ENCODE data around the gene COMT.

COMT gene

DNA sequence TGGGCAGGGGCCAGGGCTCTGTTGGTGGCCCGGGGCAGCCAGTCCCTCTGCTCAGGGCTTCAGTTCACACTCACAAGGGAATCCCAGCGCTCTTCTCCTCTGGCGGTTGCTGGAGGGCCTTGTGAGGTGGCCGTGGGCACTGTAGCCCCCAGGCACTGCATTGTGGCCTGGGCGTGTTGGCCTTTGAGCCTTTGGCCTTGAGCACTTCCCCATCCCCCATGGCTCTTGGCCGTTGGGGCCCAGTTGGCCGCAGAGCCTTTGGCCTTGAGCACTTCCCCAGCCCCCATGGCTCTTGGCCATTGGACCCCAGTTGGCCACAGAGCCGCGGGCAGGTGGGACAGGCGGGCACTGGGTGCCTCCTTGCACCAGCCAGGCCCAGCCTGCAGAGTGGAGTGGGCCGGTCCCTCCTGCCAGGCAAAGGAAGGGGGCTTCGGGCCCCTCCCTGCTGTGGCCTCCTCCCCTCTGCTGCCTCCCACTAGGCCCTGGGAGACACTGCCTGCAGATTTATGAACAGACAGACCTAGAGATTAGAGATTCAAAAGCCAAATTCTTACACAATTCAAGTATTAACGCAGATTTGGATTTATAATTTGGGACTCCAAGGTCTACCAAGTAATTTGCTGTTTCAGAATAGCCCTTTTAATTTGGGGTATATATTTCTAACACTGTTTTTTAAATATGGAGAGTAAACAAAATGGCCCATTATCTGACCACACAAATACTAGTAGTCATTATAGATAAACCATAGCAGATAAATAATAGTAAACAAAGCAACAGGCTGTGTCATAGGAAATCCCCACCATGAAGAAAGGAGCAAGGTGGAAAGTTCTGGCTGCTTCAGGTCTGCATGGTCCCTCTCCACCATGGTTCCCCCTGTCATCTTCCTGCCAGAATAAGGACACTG lies 18.3 kb downstream of the COMT start:
- H3K36me3 ChIP-seq (ENCODE audit: control insufficient read depth, insufficient read depth, low read length), result no peaks in the 10 kb centered on the region
- peak overlapping the region; percentile 50; the same call in 1 of the 2 replicates for H3K27ac ChIP-seq (ENCODE audit: low read depth, low read length)

GRCh38 chr22:19960491-19961200 lies 19.1 kb downstream of the COMT start:
- H3K27ac ChIP-seq (ENCODE audit: low read depth, low read length), result no peak overlapping the region
- H3K4me1 ChIP-seq (ENCODE audit: control insufficient read depth, insufficient read depth, low read length), result peaks cover 25% of the 10 kb centered on the region
- peaks cover 4% of the 10 kb centered on the region; the same call in 1 of the 2 replicates for H3K27me3 ChIP-seq (ENCODE audit: control insufficient read depth, insufficient read depth, low read length)
- H3K4me3 ChIP-seq (ENCODE audit: low read depth, low read length), result no peak overlapping the region
- H3K36me3 ChIP-seq (ENCODE audit: control insufficient read depth, insufficient read depth, low read length), result no peaks in the 10 kb centered on the region
- H3K9me3 ChIP-seq (ENCODE audit: control insufficient read depth, insufficient read depth, low read depth, low read length), result no peaks in the 10 kb centered on the region
- H3K9ac ChIP-seq (ENCODE audit: low read length), result no peak overlapping the region

More for the DNA sequence above, 18.3 kb downstream of the COMT start:
- Histone ChIP-seq H3K9ac (ENCODE audit: low read length) (no peak overlapping the region), H3K27me3 (ENCODE audit: control insufficient read depth, insufficient read depth, low read length) (peaks cover 4% of the 10 kb centered on the region; the same call in 1 of the 2 replicates), H3K4me3 (ENCODE audit: low read depth, low read length) (peak overlapping the region; percentile 46), H3K4me1 (ENCODE audit: control insufficient read depth, insufficient read depth, low read length) (peaks cover 25% of the 10 kb centered on the region), H3K9me3 (ENCODE audit: control insufficient read depth, insufficient read depth, low read depth, low read length) (no peaks in the 10 kb centered on the region)

GRCh38 chr22:19961201-19961580 lies 19.6 kb downstream of the COMT start:
- Histone ChIP-seq H3K9ac (ENCODE audit: low read length) (no peak overlapping the region), H3K27ac (ENCODE audit: low read depth, low read length) (no peak overlapping the region), H3K9me3 (ENCODE audit: control insufficient read depth, insufficient read depth, low read depth, low read length) (no peaks in the 10 kb centered on the region), H3K4me3 (ENCODE audit: low read depth, low read length) (no peak overlapping the region), H3K27me3 (ENCODE audit: control insufficient read depth, insufficient read depth, low read length) (peaks cover 4% of the 10 kb centered on the region; the same call in 1 of the 2 replicates), H3K36me3 (ENCODE audit: control insufficient read depth, insufficient read depth, low read length) (no peaks in the 10 kb centered on the region), H3K4me1 (ENCODE audit: control insufficient read depth, insufficient read depth, low read length) (peaks cover 25% of the 10 kb centered on the region)

GRCh38 chr22:19961868-19962245 lies 20.3 kb downstream of the COMT start:
- H3K27me3 ChIP-seq (ENCODE audit: control insufficient read depth, insufficient read depth, low read length), result peaks cover 4% of the 10 kb centered on the region; the same call in 1 of the 2 replicates
- H3K9ac ChIP-seq (ENCODE audit: low read length), result no peak overlapping the region
- H3K27ac ChIP-seq (ENCODE audit: low read depth, low read length), result no peak overlapping the region
- no peak overlapping the region for H3K4me3 ChIP-seq (ENCODE audit: low read depth, low read length)
- no peaks in the 10 kb centered on the region for H3K36me3 ChIP-seq (ENCODE audit: control insufficient read depth, insufficient read depth, low read length)
- peaks cover 25% of the 10 kb centered on the region for H3K4me1 ChIP-seq (ENCODE audit: control insufficient read depth, insufficient read depth, low read length)
- H3K9me3 ChIP-seq (ENCODE audit: control insufficient read depth, insufficient read depth, low read depth, low read length), result no peaks in the 10 kb centered on the region

DNA sequence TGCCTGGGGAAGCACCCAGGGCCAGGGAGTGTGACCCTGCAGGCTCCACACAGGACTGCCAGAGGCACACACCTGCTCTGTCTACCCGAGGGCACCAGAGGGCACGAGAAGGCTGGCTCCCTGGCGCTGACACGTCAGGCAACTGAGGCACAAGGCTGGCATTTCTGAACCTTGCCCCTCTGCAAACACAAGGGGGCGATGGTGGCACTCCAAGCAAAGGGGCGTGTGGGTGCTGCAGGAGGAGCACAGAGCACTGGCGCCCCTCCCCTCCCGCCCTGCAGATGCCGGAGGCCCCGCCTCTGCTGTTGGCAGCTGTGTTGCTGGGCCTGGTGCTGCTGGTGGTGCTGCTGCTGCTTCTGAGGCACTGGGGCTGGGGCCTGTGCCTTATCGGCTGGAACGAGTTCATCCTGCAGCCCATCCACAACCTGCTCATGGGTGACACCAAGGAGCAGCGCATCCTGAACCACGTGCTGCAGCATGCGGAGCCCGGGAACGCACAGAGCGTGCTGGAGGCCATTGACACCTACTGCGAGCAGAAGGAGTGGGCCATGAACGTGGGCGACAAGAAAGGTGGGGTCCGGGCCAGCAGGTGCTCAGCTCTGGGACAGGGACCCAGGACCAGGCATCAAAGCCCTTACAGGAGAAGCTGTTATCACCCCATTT lies 20.8 kb downstream of the COMT start:
- H3K27ac ChIP-seq (ENCODE audit: low read depth, low read length), result no peak overlapping the region; the same call in 1 of the 2 replicates
- peaks cover 4% of the 10 kb centered on the region; the same call in 1 of the 2 replicates for H3K27me3 ChIP-seq (ENCODE audit: control insufficient read depth, insufficient read depth, low read length)
- H3K4me1 ChIP-seq (ENCODE audit: control insufficient read depth, insufficient read depth, low read length), result peaks cover 25% of the 10 kb centered on the region
- no peaks in the 10 kb centered on the region for H3K36me3 ChIP-seq (ENCODE audit: control insufficient read depth, insufficient read depth, low read length)
- H3K4me3 ChIP-seq (ENCODE audit: low read depth, low read length), result peak overlapping the region; percentile 42
- no peaks in the 10 kb centered on the region for H3K9me3 ChIP-seq (ENCODE audit: control insufficient read depth, insufficient read depth, low read depth, low read length)
- H3K9ac ChIP-seq (ENCODE audit: low read length), result peak overlapping the region; percentile 30

DNA sequence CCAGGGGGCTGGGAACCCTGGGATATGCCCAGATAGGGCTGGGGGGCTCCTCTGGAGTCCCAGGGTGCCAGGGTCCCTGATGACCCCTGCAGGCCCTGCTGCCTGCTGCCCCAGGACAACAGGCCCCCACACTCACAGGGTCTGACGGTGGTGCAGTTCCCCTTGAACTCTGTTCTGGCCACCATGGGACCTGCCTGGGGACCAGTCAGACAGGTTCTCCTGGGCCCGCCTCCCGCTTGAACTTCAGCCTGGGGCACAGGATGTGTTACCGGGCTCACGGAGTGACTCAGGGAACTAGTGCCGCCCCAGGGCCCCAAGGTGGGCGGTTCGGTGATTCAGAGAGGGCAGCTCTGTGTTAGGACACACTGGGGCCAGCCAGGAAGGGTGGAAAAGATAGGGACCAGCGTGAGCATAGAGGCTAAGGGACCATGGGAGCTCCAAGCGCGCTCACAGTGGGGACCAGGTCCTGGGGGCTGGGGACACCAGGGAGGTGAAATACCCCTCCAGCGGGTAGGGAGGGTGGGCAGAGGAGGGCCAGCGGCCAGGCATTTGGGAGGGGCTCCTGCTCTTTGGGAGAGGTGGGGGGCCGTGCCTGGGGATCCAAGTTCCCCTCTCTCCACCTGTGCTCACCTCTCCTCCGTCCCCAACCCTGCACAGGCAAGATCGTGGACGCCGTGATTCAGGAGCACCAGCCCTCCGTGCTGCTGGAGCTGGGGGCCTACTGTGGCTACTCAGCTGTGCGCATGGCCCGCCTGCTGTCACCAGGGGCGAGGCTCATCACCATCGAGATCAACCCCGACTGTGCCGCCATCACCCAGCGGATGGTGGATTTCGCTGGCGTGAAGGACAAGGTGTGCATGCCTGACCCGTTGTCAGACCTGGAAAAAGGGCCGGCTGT lies 21.6 kb downstream of the COMT start:
- H3K9ac ChIP-seq (ENCODE audit: low read length), result peak overlapping the region; percentile 30
- H3K27ac ChIP-seq (ENCODE audit: low read depth, low read length), result no peak overlapping the region; the same call in 1 of the 2 replicates
- H3K4me1 ChIP-seq (ENCODE audit: control insufficient read depth, insufficient read depth, low read length), result peaks cover 25% of the 10 kb centered on the region
- H3K27me3 ChIP-seq (ENCODE audit: control insufficient read depth, insufficient read depth, low read length), result peaks cover 4% of the 10 kb centered on the region; the same call in 1 of the 2 replicates
- peak overlapping the region; percentile 42 for H3K4me3 ChIP-seq (ENCODE audit: low read depth, low read length)
- H3K36me3 ChIP-seq (ENCODE audit: control insufficient read depth, insufficient read depth, low read length), result 0 out of 2 replicates have a peak, but pooled peaks cover 1% of the 10 kb centered on the region
- H3K9me3 ChIP-seq (ENCODE audit: control insufficient read depth, insufficient read depth, low read depth, low read length), result no peaks in the 10 kb centered on the region

DNA sequence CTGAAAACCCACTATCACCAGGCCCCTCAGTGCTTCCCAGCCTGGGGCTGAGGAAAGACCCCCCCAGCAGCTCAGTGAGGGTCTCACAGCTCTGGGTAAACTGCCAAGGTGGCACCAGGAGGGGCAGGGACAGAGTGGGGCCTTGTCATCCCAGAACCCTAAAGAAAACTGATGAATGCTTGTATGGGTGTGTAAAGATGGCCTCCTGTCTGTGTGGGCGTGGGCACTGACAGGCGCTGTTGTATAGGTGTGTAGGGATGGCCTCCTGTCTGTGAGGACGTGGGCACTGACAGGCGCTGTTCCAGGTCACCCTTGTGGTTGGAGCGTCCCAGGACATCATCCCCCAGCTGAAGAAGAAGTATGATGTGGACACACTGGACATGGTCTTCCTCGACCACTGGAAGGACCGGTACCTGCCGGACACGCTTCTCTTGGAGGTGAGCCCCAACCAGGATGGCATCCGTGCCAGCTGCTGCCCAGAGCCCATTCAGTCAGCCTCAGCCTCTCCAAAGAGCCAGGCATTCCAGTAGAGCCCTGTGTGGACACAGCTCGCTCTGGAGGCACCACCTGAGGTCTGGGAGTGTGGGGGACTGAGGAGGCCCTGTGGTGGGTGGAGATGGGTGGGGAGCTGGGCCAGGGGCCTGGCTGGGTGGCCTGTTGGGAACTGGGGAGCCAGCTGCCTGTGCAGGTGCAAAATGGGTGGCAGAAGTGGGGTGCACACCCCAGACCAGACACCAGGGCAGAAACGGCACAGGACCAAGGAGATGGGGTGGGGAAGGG lies 22.5 kb downstream of the COMT start:
- Histone ChIP-seq H3K4me3 (ENCODE audit: low read depth, low read length) (no peak overlapping the region), H3K27me3 (ENCODE audit: control insufficient read depth, insufficient read depth, low read length) (peaks cover 4% of the 10 kb centered on the region; the same call in 1 of the 2 replicates), H3K27ac (ENCODE audit: low read depth, low read length) (no peak overlapping the region), H3K36me3 (ENCODE audit: control insufficient read depth, insufficient read depth, low read length) (peaks cover 5% of the 10 kb centered on the region; the same call in 1 of the 2 replicates), H3K9me3 (ENCODE audit: control insufficient read depth, insufficient read depth, low read depth, low read length) (no peaks in the 10 kb centered on the region), H3K4me1 (ENCODE audit: control insufficient read depth, insufficient read depth, low read length) (peaks cover 21% of the 10 kb centered on the region), H3K9ac (ENCODE audit: low read length) (no peak overlapping the region)

- Histone ChIP-seq H3K9me3 (ENCODE audit: control insufficient read depth, insufficient read depth, low read depth, low read length) (no peaks in the 10 kb centered on the region), H3K4me1 (ENCODE audit: control insufficient read depth, insufficient read depth, low read length) (peaks cover 17% of the 10 kb centered on the region), H3K9ac (ENCODE audit: low read length) (no peak overlapping the region), H3K4me3 (ENCODE audit: low read depth, low read length) (no peak overlapping the region), H3K27ac (ENCODE audit: low read depth, low read length) (no peak overlapping the region), H3K27me3 (ENCODE audit: control insufficient read depth, insufficient read depth, low read length) (peaks cover 4% of the 10 kb centered on the region; the same call in 1 of the 2 replicates), H3K36me3 (ENCODE audit: control insufficient read depth, insufficient read depth, low read length) (peaks cover 5% of the 10 kb centered on the region; the same call in 1 of the 2 replicates)
Observed at GRCh38 chr22:19964701-19965386, 23.3 kb downstream of the COMT start.

Data from HUES6 (cell line).